ENCODE data around the gene RRBP1.

- TF ChIP-seq CTCF (IDR thresholded peaks at IDR 0.05) (no peak), EP300 (IDR thresholded peaks at IDR 0.05) (no peak), POLR2A (IDR thresholded peaks at IDR 0.05) (no peak)
These were observed 23.9 kb upstream of the RRBP1 start for GRCh38 chr20:17705916-17706315.
